ENCODE data around the gene RBM17.

Gene RBM17

GRCh38 chr10:6048281-6049030 lies 40.4 kb upstream of the RBM17 start:
- Histone ChIP-seq H3K27me3 (ENCODE audit: insufficient read depth, poor library complexity, severe bottlenecking) (no peaks in the 10 kb centered on the region), H3K4me3 (replicated peaks; ENCODE audit: insufficient read depth, low read length) (no peak overlapping the region), H3K27ac (replicated peaks) (no peak overlapping the region)
- DNase-seq (ENCODE audit: low read depth in 1 of 2, low spot score in 1 of 2), result no peak
- TF ChIP-seq POLR2AphosphoS5 (IDR thresholded peaks at IDR 0.05; ENCODE audit: low read depth) (no peak), SPI1 (IDR thresholded peaks at IDR 0.05; ENCODE audit: borderline replicate concordance, low read depth) (no peak), GABPA (IDR thresholded peaks at IDR 0.05; ENCODE audit: low read depth) (no peak)
- TF ChIP-seq, protein P1, sequence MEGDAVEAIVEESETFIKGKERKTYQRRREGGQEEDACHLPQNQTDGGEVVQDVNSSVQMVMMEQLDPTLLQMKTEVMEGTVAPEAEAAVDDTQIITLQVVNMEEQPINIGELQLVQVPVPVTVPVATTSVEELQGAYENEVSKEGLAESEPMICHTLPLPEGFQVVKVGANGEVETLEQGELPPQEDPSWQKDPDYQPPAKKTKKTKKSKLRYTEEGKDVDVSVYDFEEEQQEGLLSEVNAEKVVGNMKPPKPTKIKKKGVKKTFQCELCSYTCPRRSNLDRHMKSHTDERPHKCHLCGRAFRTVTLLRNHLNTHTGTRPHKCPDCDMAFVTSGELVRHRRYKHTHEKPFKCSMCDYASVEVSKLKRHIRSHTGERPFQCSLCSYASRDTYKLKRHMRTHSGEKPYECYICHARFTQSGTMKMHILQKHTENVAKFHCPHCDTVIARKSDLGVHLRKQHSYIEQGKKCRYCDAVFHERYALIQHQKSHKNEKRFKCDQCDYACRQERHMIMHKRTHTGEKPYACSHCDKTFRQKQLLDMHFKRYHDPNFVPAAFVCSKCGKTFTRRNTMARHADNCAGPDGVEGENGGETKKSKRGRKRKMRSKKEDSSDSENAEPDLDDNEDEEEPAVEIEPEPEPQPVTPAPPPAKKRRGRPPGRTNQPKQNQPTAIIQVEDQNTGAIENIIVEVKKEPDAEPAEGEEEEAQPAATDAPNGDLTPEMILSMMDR (IDR thresholded peaks at IDR 0.05; ENCODE audit: insufficient read depth, low read length), result no peak
- TF ChIP-seq, protein P2, sequence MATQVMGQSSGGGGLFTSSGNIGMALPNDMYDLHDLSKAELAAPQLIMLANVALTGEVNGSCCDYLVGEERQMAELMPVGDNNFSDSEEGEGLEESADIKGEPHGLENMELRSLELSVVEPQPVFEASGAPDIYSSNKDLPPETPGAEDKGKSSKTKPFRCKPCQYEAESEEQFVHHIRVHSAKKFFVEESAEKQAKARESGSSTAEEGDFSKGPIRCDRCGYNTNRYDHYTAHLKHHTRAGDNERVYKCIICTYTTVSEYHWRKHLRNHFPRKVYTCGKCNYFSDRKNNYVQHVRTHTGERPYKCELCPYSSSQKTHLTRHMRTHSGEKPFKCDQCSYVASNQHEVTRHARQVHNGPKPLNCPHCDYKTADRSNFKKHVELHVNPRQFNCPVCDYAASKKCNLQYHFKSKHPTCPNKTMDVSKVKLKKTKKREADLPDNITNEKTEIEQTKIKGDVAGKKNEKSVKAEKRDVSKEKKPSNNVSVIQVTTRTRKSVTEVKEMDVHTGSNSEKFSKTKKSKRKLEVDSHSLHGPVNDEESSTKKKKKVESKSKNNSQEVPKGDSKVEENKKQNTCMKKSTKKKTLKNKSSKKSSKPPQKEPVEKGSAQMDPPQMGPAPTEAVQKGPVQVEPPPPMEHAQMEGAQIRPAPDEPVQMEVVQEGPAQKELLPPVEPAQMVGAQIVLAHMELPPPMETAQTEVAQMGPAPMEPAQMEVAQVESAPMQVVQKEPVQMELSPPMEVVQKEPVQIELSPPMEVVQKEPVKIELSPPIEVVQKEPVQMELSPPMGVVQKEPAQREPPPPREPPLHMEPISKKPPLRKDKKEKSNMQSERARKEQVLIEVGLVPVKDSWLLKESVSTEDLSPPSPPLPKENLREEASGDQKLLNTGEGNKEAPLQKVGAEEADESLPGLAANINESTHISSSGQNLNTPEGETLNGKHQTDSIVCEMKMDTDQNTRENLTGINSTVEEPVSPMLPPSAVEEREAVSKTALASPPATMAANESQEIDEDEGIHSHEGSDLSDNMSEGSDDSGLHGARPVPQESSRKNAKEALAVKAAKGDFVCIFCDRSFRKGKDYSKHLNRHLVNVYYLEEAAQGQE (IDR thresholded peaks at IDR 0.05; ENCODE audit: insufficient replicate concordance, low read depth), result no peak

GRCh38 chr10:6049031-6049400 lies 39.8 kb upstream of the RBM17 start:
- Histone ChIP-seq H3K4me3 (replicated peaks; ENCODE audit: insufficient read depth, low read length) (no peak overlapping the region), H3K27me3 (ENCODE audit: insufficient read depth, poor library complexity, severe bottlenecking) (no peaks in the 10 kb centered on the region), H3K27ac (replicated peaks) (no peak overlapping the region)
- DNase-seq (ENCODE audit: low read depth in 1 of 2, low spot score in 1 of 2), result no peak
- TF ChIP-seq, protein P1 (IDR thresholded peaks at IDR 0.05; ENCODE audit: insufficient read depth, low read length), result no peak
- TF ChIP-seq, protein P2 (IDR thresholded peaks at IDR 0.05; ENCODE audit: insufficient replicate concordance, low read depth), result no peak
- no peak for TF ChIP-seq GABPA (IDR thresholded peaks at IDR 0.05; ENCODE audit: low read depth)
- no peak for TF ChIP-seq SPI1 (IDR thresholded peaks at IDR 0.05; ENCODE audit: borderline replicate concordance, low read depth)
- no peak for TF ChIP-seq POLR2AphosphoS5 (IDR thresholded peaks at IDR 0.05; ENCODE audit: low read depth)

DNA sequence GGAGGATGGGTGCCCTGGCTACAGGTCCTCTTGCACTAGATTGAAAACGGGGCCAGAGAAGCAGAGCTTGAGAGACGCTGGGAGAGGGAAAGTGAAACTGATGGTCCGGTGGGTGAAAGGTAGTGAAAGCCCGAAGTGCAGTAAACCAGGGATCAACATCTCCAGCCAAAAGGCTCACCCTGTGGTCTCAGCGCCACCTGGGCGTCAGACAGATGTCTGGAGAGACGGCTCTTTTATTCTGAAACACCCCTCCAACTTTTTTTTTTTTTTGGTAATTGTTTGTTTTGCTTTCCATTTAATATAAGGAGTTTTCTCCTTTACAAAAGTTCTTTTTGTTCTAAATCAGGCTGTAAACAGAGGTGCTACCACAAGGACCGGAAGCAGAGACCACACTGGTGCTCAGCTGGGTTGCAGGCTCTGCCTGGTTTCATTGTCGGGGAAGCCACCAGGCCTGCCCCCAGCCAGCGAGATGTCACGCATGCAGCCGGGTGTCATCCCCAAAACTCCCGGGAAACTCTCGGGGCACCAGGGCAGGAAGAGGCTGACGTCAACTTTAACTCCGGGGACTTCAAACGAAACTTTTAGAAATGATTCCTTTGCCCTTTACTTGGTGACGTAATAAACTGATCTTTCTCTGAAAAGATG lies 37.9 kb upstream of the RBM17 start:
- H3K27me3 ChIP-seq (ENCODE audit: insufficient read depth, poor library complexity, severe bottlenecking), result no peaks in the 10 kb centered on the region
- H3K4me3 ChIP-seq (replicated peaks; ENCODE audit: insufficient read depth, low read length), result peak overlapping the region; percentile 20
- no peak overlapping the region for H3K27ac ChIP-seq (replicated peaks)
- TF ChIP-seq POLR2AphosphoS5 (IDR thresholded peaks at IDR 0.05; ENCODE audit: low read depth) (no peak), SPI1 (IDR thresholded peaks at IDR 0.05; ENCODE audit: borderline replicate concordance, low read depth) (no peak), GABPA (IDR thresholded peaks at IDR 0.05; ENCODE audit: low read depth) (no peak)
- TF ChIP-seq, protein P2 (IDR thresholded peaks at IDR 0.05; ENCODE audit: insufficient replicate concordance, low read depth), result no peak
- TF ChIP-seq, protein P1 (IDR thresholded peaks at IDR 0.05; ENCODE audit: insufficient read depth, low read length), result no peak
- DNase-seq (ENCODE audit: low read depth in 1 of 2, low spot score in 1 of 2), result no peak

Data from HL-60 (cell line).